Measurements from ENCODE around the gene TMEM132C.

DNA sequence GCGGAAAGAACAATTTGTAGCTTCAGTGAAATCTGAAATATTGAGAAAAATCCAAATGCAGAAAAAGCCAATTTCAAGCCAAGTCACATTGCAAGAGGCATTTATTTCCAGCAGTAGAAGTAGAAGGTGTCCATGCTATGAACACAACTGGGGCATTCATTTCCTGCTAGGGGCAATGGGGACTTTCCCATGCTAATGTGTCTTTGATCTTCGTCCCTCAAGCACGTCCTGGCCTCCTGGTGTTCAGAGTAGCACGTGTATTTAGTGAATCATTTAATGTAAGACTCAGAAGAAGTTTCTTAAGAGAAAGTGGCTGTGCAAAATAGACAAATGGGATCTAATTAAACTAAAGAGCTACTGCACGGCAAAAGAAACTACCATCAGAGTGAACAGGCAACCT is 267.9 kb downstream of the TMEM132C start:
- TF ChIP-seq, protein P1, sequence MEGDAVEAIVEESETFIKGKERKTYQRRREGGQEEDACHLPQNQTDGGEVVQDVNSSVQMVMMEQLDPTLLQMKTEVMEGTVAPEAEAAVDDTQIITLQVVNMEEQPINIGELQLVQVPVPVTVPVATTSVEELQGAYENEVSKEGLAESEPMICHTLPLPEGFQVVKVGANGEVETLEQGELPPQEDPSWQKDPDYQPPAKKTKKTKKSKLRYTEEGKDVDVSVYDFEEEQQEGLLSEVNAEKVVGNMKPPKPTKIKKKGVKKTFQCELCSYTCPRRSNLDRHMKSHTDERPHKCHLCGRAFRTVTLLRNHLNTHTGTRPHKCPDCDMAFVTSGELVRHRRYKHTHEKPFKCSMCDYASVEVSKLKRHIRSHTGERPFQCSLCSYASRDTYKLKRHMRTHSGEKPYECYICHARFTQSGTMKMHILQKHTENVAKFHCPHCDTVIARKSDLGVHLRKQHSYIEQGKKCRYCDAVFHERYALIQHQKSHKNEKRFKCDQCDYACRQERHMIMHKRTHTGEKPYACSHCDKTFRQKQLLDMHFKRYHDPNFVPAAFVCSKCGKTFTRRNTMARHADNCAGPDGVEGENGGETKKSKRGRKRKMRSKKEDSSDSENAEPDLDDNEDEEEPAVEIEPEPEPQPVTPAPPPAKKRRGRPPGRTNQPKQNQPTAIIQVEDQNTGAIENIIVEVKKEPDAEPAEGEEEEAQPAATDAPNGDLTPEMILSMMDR (conservative IDR thresholded peaks at IDR 0.05; ENCODE audit: low read depth, low read length), result no peak
- TF ChIP-seq EZH2 (IDR thresholded peaks at IDR 0.05; ENCODE audit: low read length, unreplicated experiment), result no peak
